GM12864 (cell line): ENCODE results near the gene SLC29A2.

Experiments used
- DNase-seq: peaks from one replicate; pipeline ENCODE4 v3.0.0-alpha.2; 2011; ENCODE audit warnings: low read depth
- H3K4me3 ChIP-seq: 2 replicates; pipeline ENCODE4 v1.5.1; 2011; ENCODE audit warnings: mild to moderate bottlenecking, low read depth, low read length, control low read depth
- CTCF ChIP-seq: IDR thresholded peaks from 2 replicates; pipeline ENCODE4 v1.5.1; 2011; ENCODE audit warnings: low read depth, mild to moderate bottlenecking, moderate library complexity, low read length, control low read depth, inconsistent platforms; ENCODE audit errors: missing control alignments

The SLC29A2 gene

DNA sequence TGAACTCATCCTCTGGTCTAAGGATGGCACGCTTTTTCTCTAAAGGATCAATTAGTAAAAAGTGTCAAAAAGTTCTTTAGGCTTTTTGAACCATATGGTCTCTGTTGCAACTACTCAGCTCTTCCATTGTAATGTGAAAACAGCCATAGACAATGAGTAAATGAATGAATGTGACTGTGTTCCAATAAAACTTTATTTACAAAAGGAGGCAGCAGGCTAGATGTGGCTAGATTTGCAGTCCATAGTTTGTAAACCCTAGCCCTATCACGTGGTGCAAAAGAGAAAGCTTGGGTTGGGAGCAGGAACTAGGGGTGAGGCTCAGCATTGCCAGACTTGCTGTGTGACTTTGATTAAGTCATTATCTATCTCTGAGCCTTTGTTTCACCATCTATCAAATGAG lies 43.9 kb upstream of the SLC29A2 start:
- no peak overlapping the region for H3K4me3 ChIP-seq
- TF ChIP-seq CTCF = no peak
- DNase-seq = no peak

- H3K4me3 ChIP-seq = no peak overlapping the region
- no peak for TF ChIP-seq CTCF
Observed at GRCh38 chr11:66414120-66414934, 42.8 kb upstream of the SLC29A2 start.

DNA sequence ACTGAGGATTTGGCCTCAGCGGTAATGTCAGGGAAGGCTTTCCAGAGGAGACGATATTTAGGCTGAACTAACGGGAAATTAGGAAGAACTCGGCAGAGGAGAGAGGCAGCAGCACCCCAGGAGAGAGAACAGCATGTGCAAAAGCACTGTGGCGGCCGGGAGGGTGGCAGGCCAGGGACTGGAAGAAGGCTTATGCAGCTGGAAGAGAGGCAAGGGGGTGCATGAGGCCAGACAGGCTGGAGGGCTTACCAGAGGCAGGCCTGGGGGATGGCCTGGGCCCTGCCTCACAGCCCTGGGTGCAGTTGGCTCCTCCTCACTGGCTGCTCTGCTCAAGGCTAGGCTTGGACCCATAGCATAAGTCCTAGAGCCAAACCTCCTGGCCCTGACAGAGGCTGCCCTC lies 41.6 kb upstream of the SLC29A2 start:
- DNase-seq = no peak
- TF ChIP-seq CTCF = no peak
- no peak overlapping the region for H3K4me3 ChIP-seq

More at GRCh38 chr11:66414120-66414934, 42.8 kb upstream of the SLC29A2 start:
- no peak for DNase-seq

GRCh38 chr11:66412110-66412509 lies 40.5 kb upstream of the SLC29A2 start:
- no peak for DNase-seq
- no peak for TF ChIP-seq CTCF
- no peak overlapping the region for H3K4me3 ChIP-seq

- no peak overlapping the region for H3K4me3 ChIP-seq
- no peak for TF ChIP-seq CTCF
- DNase-seq = no peak
Observed at GRCh38 chr11:66411323-66411722, 39.8 kb upstream of the SLC29A2 start.

- TF ChIP-seq CTCF = no peak
- H3K4me3 ChIP-seq = no peak overlapping the region
- no peak for DNase-seq
Observed at GRCh38 chr11:66410191-66410590, 38.6 kb upstream of the SLC29A2 start.

- no peak for TF ChIP-seq CTCF
- H3K4me3 ChIP-seq = no peak overlapping the region
- no peak for DNase-seq
Observed at GRCh38 chr11:66409226-66409625, 37.7 kb upstream of the SLC29A2 start.
